Gastrocnemius medialis (tissue), 4 donors: ENCODE data around the gene RAB3C. TPM values are rescaled to one million over a fixed set of nuclear protein-coding genes. Genes with fewer than 3 reads are reported as not detected.

Experiments
- ATAC-seq, 2 donors: fragments of 150-250 bp; one replicate each; pipeline ENCODE4 v1.9.1; 2016
- DNase-seq, 2 donors: peaks; one replicate each; pipeline ENCODE4 v3.0.0-alpha.2; 2019
- H3K27ac ChIP-seq, 4 donors: fragments of 200-600 bp; sonication (generic); 1 replicate in 1 of 4; 2 replicates in 3 of 4; pipeline ENCODE4 v1.5.1; 2016 to 2018; ENCODE audit warnings: mild to moderate bottlenecking in 2 of 4, moderate library complexity in 1 of 4
- H3K27me3 ChIP-seq, 3 donors: fragments of 200-600 bp; sonication (generic) in 2 of 3; 1 replicate in 1 of 3; 2 replicates in 2 of 3; pipeline versions ENCODE4 v1.5.1 to v1.6.0; 2016 to 2019; ENCODE audit warnings: mild to moderate bottlenecking in 1 of 3, moderate library complexity in 1 of 3
- H3K36me3 ChIP-seq, 2 donors: fragments of 200-600 bp; sonication (generic) in 1 of 2; one replicate each; pipeline ENCODE4 v1.5.1; 2017 to 2018
- H3K4me1 ChIP-seq, 2 donors: fragments of 200-600 bp; sonication (generic) in 1 of 2; one replicate each; pipeline ENCODE4 v1.5.1; 2016 to 2017; ENCODE audit warnings: mild to moderate bottlenecking in 2 of 2
- H3K4me3 ChIP-seq, 4 donors: fragments of 200-600 bp; sonication (generic) in 3 of 4; 1 replicate in 1 of 4; 2 replicates in 3 of 4; pipeline ENCODE4 v1.5.1; 2016 to 2019; ENCODE audit warnings: mild to moderate bottlenecking in 2 of 4
- H3K9me3 ChIP-seq, 3 donors: fragments of 200-600 bp; sonication (generic) in 2 of 3; 1 replicate in 1 of 3; 2 replicates in 2 of 3; pipeline ENCODE4 v1.5.1; 2016 to 2019
- POLR2A ChIP-seq, 2 donors: fragments of 450-650 bp; IDR thresholded peaks; one replicate each; pipeline ENCODE4 v1.6.1; 2017; ENCODE audit warnings: antibody characterized with exemption in 2 of 2, mild to moderate bottlenecking in 2 of 2, moderate library complexity in 2 of 2
- in situ Hi-C, 4 donors: fragments of 200-750 bp; cut with MboI; loops; one replicate each; pipeline versions ENCODE4 v1.15.0 to v1.8.0; 2017; ENCODE audit warnings: low sequenced_read_pairs in 4 of 4
- intact Hi-C: fragments of 100-400 bp; cut with DNase I; formaldehyde crosslinking; loops from one replicate; pipeline ENCODE4 v1.15.1; 2023; ENCODE audit warnings: low total_unique reads
- total RNA-seq, 4 donors: library from RNA; depleted of rRNA; stranded (reverse); fragments of >200 nt; gene quantifications; one replicate each; pipeline versions ENCODE4 v1.1.0 to v1.2.3, GENCODE V29; 2016
- TF ChIP-seq, protein P1 (sequence below), 5 experiments: fragments of 450-650 bp in 3 of 5; fragments of 200-600 bp in 2 of 5; sonication (generic) in 2 of 5; IDR thresholded peaks in 4 of 5; conservative IDR thresholded peaks in 1 of 5; 1 replicate in 4 of 5; 2 replicates in 1 of 5; pipeline ENCODE4 v1.5.1; 2016 to 2019; ENCODE audit warnings: antibody characterized with exemption in 5 of 5, mild to moderate bottlenecking in 3 of 5, moderate library complexity in 3 of 5

Gene RAB3C
- total RNA-seq, 4 donors from 2014 or later: 0.02 to 0.73 (median 0.07) TPM

DNA sequence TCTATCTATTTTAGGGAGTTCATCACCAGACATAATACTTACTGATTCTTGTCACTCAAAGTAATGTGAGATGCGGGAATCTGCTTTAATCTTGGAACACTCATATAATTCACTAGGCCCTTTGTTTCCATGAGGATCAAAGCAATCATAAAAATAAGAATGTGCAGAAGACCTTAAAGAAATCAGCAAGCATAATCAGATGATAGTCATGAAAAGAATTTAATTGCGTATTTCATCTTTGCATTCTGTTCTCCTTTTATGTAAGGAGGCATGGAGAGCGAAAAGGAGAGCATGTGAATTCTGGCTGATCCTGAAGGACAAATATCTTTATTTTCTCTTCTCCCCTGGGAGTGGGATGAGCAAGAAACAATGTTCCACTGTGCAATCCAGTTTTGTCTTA is 128.0 kb downstream of the RAB3C start:
- DNase-seq (no peak), ATAC-seq (no peak)
- Histone ChIP-seq H3K4me3 (no peak overlapping the region), H3K9me3 (no peaks in the 10 kb centered on the region), H3K27me3 (peaks cover 0 to 2% (median 0%) of the 10 kb centered on the region in 3 donors), H3K36me3 (no peaks in the 10 kb centered on the region), H3K27ac (no peak overlapping the region), H3K4me1 (no peaks in the 10 kb centered on the region)
- in situ Hi-C loops: no loop called here
- TF ChIP-seq POLR2A (IDR thresholded peaks at IDR 0.05): no peak
- TF ChIP-seq, protein P1, sequence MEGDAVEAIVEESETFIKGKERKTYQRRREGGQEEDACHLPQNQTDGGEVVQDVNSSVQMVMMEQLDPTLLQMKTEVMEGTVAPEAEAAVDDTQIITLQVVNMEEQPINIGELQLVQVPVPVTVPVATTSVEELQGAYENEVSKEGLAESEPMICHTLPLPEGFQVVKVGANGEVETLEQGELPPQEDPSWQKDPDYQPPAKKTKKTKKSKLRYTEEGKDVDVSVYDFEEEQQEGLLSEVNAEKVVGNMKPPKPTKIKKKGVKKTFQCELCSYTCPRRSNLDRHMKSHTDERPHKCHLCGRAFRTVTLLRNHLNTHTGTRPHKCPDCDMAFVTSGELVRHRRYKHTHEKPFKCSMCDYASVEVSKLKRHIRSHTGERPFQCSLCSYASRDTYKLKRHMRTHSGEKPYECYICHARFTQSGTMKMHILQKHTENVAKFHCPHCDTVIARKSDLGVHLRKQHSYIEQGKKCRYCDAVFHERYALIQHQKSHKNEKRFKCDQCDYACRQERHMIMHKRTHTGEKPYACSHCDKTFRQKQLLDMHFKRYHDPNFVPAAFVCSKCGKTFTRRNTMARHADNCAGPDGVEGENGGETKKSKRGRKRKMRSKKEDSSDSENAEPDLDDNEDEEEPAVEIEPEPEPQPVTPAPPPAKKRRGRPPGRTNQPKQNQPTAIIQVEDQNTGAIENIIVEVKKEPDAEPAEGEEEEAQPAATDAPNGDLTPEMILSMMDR (IDR thresholded peaks at IDR 0.05 in 4 of 5, conservative IDR thresholded peaks at IDR 0.05 in 1 of 5): no peak
- intact Hi-C loops: no loop called here

DNA sequence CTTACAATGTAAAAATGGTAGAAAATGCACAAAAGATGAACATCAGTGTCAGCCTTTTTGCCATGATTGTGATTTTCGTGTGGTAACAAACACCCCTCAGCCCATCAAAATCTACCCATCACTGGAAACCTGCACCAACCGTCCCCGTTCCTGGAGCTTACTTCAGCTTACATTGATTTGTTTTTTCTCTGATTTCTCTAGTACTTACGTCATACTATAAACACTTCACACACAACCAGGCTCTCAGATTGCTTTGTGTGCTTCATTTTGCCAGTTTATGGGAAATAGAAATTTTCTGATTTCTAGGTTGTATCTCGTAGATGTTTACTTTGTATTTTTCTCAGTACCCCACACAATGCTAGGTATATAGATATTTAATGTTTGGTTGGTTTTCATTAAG is 129.1 kb downstream of the RAB3C start:
- intact Hi-C loops: no loop called here
- no peaks in the 10 kb centered on the region for H3K4me1 ChIP-seq
- TF ChIP-seq, protein P1 (IDR thresholded peaks at IDR 0.05 in 4 of 5, conservative IDR thresholded peaks at IDR 0.05 in 1 of 5): no peak
- no peak for TF ChIP-seq POLR2A (IDR thresholded peaks at IDR 0.05)
- ATAC-seq (no peak), DNase-seq (no peak)
- H3K9me3 ChIP-seq: no peaks in the 10 kb centered on the region
- H3K27ac ChIP-seq: no peak overlapping the region
- H3K36me3 ChIP-seq: no peaks in the 10 kb centered on the region
- in situ Hi-C loops: no loop called here
- no peak overlapping the region for H3K4me3 ChIP-seq
- H3K27me3 ChIP-seq: peaks cover 0 to 2% (median 0%) of the 10 kb centered on the region in 3 donors

DNA sequence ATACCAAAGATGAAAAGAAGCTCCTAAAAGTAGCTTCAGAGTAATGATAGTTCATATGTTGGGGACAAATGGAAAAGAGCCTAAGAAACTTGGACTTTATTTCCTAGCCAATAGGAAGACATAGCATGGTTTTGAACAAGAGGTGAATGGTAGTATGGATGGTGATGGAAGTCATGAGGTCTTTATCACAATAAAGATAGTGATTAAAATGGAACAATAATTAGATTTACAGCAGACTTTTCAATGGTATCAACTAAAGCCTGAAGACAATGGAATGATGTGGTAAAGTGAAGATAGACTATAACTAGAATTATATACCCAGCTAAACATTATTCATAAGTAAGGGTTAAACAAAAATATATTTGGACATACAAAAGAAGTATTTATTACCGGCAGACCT is 131.2 kb downstream of the RAB3C start:
- TF ChIP-seq, protein P1 (IDR thresholded peaks at IDR 0.05 in 4 of 5, conservative IDR thresholded peaks at IDR 0.05 in 1 of 5): no peak
- no peak for TF ChIP-seq POLR2A (IDR thresholded peaks at IDR 0.05)
- ATAC-seq: no peak
- Histone ChIP-seq H3K4me3 (no peak overlapping the region), H3K27me3 (peaks cover 0 to 2% (median 0%) of the 10 kb centered on the region in 3 donors), H3K9me3 (no peaks in the 10 kb centered on the region), H3K4me1 (no peaks in the 10 kb centered on the region), H3K27ac (no peak overlapping the region), H3K36me3 (no peaks in the 10 kb centered on the region)
- no peak for DNase-seq
- intact Hi-C loops (no loop called here), in situ Hi-C loops (no loop called here)

DNA sequence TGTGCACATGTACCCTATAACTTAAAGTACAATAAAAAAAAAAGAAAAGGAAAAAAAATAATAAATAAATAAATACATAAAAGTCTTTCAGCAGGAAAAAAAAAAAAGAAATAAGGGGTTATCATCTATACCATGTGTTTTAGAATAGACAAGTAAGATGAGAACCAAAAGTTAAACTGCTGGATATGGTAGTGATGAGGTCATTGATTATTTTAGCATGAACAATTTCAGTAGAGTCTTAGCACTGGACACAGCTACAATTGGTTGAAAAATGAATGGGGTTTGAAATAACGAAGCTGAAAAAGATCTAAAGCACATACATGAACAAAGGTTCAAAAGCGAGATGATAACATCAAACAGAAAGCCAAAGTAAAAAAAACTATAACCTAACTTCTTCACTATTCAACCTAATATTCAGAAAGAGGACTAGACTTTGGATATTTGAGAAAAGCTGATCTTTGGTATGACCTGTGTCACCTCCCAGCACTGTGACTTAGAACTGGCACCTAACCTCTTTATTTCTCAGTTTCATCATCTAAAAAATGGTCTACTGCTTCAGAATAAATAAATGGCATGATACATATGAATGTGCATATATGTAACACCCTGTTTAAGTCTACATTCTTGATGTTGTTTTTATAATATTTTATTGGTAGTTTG is 133.3 kb downstream of the RAB3C start:
- Histone ChIP-seq H3K27me3 (peaks cover 0 to 2% (median 0%) of the 10 kb centered on the region in 3 donors), H3K36me3 (no peaks in the 10 kb centered on the region), H3K4me1 (no peaks in the 10 kb centered on the region), H3K9me3 (no peaks in the 10 kb centered on the region), H3K4me3 (no peak overlapping the region), H3K27ac (no peak overlapping the region)
- no peak for ATAC-seq
- intact Hi-C loops: no loop called here
- in situ Hi-C loops: no loop called here
- no peak for DNase-seq
- no peak for TF ChIP-seq POLR2A (IDR thresholded peaks at IDR 0.05)
- TF ChIP-seq, protein P1 (IDR thresholded peaks at IDR 0.05 in 4 of 5, conservative IDR thresholded peaks at IDR 0.05 in 1 of 5): no peak

DNA sequence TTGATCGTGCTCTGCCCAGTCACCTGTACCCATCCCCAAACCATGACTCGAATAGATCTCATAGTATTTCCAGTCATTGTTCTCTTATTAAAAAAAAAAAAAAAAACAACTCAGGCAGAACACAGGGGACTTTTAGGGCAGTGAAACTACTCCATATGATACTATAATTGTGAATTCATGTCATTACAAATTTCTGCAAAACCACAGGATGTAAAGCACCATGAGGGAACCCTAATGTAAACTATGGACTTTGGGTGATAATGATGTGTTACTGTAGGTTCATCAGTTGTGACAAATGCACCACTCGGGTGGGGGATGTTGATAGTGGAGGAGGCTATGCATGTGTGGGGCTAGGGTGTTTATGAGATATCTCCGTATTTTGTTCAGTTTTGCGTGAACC is 133.8 kb downstream of the RAB3C start:
- Histone ChIP-seq H3K36me3 (no peaks in the 10 kb centered on the region), H3K27me3 (peaks cover 0 to 2% (median 0%) of the 10 kb centered on the region in 3 donors), H3K27ac (no peak overlapping the region), H3K4me1 (no peaks in the 10 kb centered on the region), H3K4me3 (no peak overlapping the region), H3K9me3 (no peaks in the 10 kb centered on the region)
- no peak for TF ChIP-seq POLR2A (IDR thresholded peaks at IDR 0.05)
- TF ChIP-seq, protein P1 (IDR thresholded peaks at IDR 0.05 in 4 of 5, conservative IDR thresholded peaks at IDR 0.05 in 1 of 5): no peak
- DNase-seq (no peak), ATAC-seq (no peak)
- intact Hi-C loops: no loop called here
- in situ Hi-C loops: no loop called here
